A549 (cell line): ENCODE data around the gene DEDD2. TPM values are rescaled to one million over a fixed set of nuclear protein-coding genes. Genes with fewer than 3 reads are reported as not detected.

Experiments
- ATAC-seq, 2 experiments: fragments of 200-7000 bp in 1 of 2; fragments of >200 bp in 1 of 2; cut with Nextera tagmentation in 1 of 2; cut with Tn5 transposase in 1 of 2; 3 replicates each; pipeline versions ENCODE4 v1.8.0 to v1.9.1; 2018 to 2020; ENCODE audit warnings: mild to moderate bottlenecking in 1 of 2, moderate library complexity in 1 of 2
- CTCF ChIA-PET: fragments of 300-600 bp; sonication (Branson Sonifier 250); formaldehyde crosslinking; extraction: SDS; loops from one replicate; lab custom pipeline; 2021; ENCODE audit warnings: antibody characterized with exemption, inconsistent platforms; lab: Yijun Ruan, JAX
- POLR2A ChIA-PET: fragments of 350-600 bp; formaldehyde crosslinking; extraction: SDS; loops from one replicate; lab custom pipeline; 2021; ENCODE audit warnings: antibody characterized with exemption, inconsistent platforms; lab: Yijun Ruan, JAX
- DNase-seq, 2 experiments: peaks; one replicate each; pipeline versions ENCODE4 v3.0.0 to v3.0.0-alpha.2; 2011 to 2016; ENCODE audit warnings: low read depth in 1 of 2, low spot score in 1 of 2
- FAIRE-seq: peaks from 2 replicates; lab custom pipeline; 2011; peaks lifted over from hg19 to GRCh38; lab: Jason Lieb, UNC
- H3K27ac ChIP-seq, 2 experiments: fragments of >200 bp; sonication (Bioruptor Twin); formaldehyde crosslinking; 3 replicates each; pipeline ENCODE4 v1.5.1; 2016 to 2017
- H3K4me1 ChIP-seq: fragments of >200 bp; sonication (Bioruptor Twin); formaldehyde crosslinking; 3 replicates; pipeline ENCODE4 v1.6.1; 2016
- H3K4me2 ChIP-seq: fragments of >200 bp; sonication (Bioruptor Twin); formaldehyde crosslinking; 3 replicates; pipeline ENCODE4 v1.6.1; 2016
- H3K4me3 ChIP-seq: fragments of >200 bp; sonication (Bioruptor Twin); formaldehyde crosslinking; 3 replicates; pipeline ENCODE4 v1.5.1; 2016
- H3K9me3 ChIP-seq: fragments of >200 bp; sonication (Bioruptor Twin); formaldehyde crosslinking; 3 replicates; pipeline ENCODE4 v1.6.1; 2016
- BHLHE40 ChIP-seq: IDR thresholded peaks from 2 replicates; pipeline ENCODE4 v1.6.1; 2012; ENCODE audit warnings: low read depth, low read length, inconsistent platforms
- CTCF ChIP-seq: fragments of >200 bp; sonication (Bioruptor Twin); formaldehyde crosslinking; IDR thresholded peaks from 3 replicates; pipeline ENCODE4 v1.5.1; 2016
- E2F6 ChIP-seq: IDR thresholded peaks from 2 replicates; pipeline ENCODE4 v1.6.1; 2012; ENCODE audit warnings: low read depth, borderline replicate concordance
- EHMT2 ChIP-seq: fragments of 200-600 bp; sonication (generic); IDR thresholded peaks from 2 replicates; pipeline ENCODE4 v1.6.1; 2016; ENCODE audit warnings: antibody characterized with exemption, low read depth, mild to moderate bottlenecking, moderate library complexity
- ELK1 ChIP-seq: fragments of 150-350 bp; IDR thresholded peaks from 2 replicates; pipeline ENCODE4 v1.6.1; 2014; ENCODE audit warnings: low read depth, mild to moderate bottlenecking, low read length
- FOSB ChIP-seq: fragments of 250-450 bp; sonication (Bioruptor Pico); IDR thresholded peaks from 2 replicates; pipeline ENCODE4 v1.5.0; 2020; ENCODE audit warnings: mild to moderate bottlenecking, moderate library complexity
- HOXB13 ChIP-seq: fragments of 250-450 bp; sonication (Bioruptor Pico); IDR thresholded peaks from 2 replicates; pipeline ENCODE4 v1.5.0; 2020; ENCODE audit warnings: low read depth, mild to moderate bottlenecking, moderate library complexity
- KDM5A ChIP-seq: fragments of 200-600 bp; sonication (generic); IDR thresholded peaks from 2 replicates; pipeline ENCODE4 v1.6.1; 2016; ENCODE audit warnings: antibody characterized with exemption, mild to moderate bottlenecking
- MAFK ChIP-seq: fragments of 450-650 bp; IDR thresholded peaks from 2 replicates; pipeline ENCODE4 v1.6.1; 2014; ENCODE audit not compliant: partially characterized antibody
- MAX ChIP-seq: IDR thresholded peaks from 2 replicates; pipeline ENCODE4 v1.6.1; 2012
- NPAS2 ChIP-seq: fragments of 250-450 bp; sonication (Bioruptor Pico); IDR thresholded peaks from 2 replicates; pipeline ENCODE4 v1.8.0; 2022; ENCODE audit warnings: mild to moderate bottlenecking, moderate library complexity, borderline replicate concordance
- NR3C1 ChIP-seq: fragments of >200 bp; sonication (Bioruptor Twin); formaldehyde crosslinking; IDR thresholded peaks from 3 replicates; pipeline ENCODE4 v1.6.1; 2017
- PHF8 ChIP-seq: fragments of 200-600 bp; sonication (generic); IDR thresholded peaks from 2 replicates; pipeline ENCODE4 v1.6.1; 2016; ENCODE audit warnings: low read depth, mild to moderate bottlenecking, antibody characterized with exemption, moderate library complexity, borderline replicate concordance
- RAD21 ChIP-seq, 2 experiments: fragments of >200 bp in 1 of 2; sonication (Bioruptor Twin) in 1 of 2; formaldehyde crosslinking in 1 of 2; IDR thresholded peaks in 1 of 2; conservative IDR thresholded peaks in 1 of 2; 2 replicates in 1 of 2; 3 replicates in 1 of 2; pipeline ENCODE4 v1.6.1; 2012 to 2018; ENCODE audit warnings: inconsistent platforms in 1 of 2
- SMC3 ChIP-seq: fragments of >200 bp; sonication (Bioruptor Twin); formaldehyde crosslinking; IDR thresholded peaks from 3 replicates; pipeline ENCODE4 v1.6.1; 2018; ENCODE audit warnings: inconsistent platforms
- ZFP36 ChIP-seq: fragments of 450-650 bp; IDR thresholded peaks from 2 replicates; pipeline ENCODE4 v1.6.1; 2014; ENCODE audit warnings: borderline replicate concordance; ENCODE audit not compliant: partially characterized antibody
- WGBS: methylation state at CpG from one replicate; pipeline ENCODE4 v1.1.6; 2017; ENCODE audit errors: missing lambda C conversion rate; 5-methylcytosine and 5-hydroxymethylcytosine counted together
- polyA plus RNA-seq, 4 experiments: library from polyadenylated mRNA; depleted of rRNA in 3 of 4; stranded (reverse); fragments of >200 nt; fragmentation: RNase III in 1 of 4; extraction: RNeasy Plus Mini Kit Qiagen cat#74134 plus additional on column Dnase treatment in 1 of 4; gene quantifications; 2 replicates in 3 of 4; 3 replicates in 1 of 4; pipeline ENCODE4 v1.2.3, GENCODE V29; 2011 to 2017

Gene DEDD2
- polyA plus RNA-seq, 2 of the 4 experiments (the other 2 are of a cell fraction) = 30.8 to 54.1 TPM

GRCh38 chr19:42185277-42185676 lies 32.2 kb downstream of the DEDD2 start:
- POLR2A ChIA-PET = no interaction called here
- FAIRE-seq (peak; percentile 54), DNase-seq (no peak), ATAC-seq (no peak)
- Histone ChIP-seq H3K4me2 (no peak overlapping the region), H3K27ac (no peak overlapping the region), H3K9me3 (no peaks in the 10 kb centered on the region), H3K4me3 (no peak overlapping the region), H3K4me1 (no peaks in the 10 kb centered on the region)
- CTCF ChIA-PET = interaction anchor here (0.5 to 14.9 kb wide), 35 partner anchors 10 to 511 kb away, joined by 3 to 323 read pairs (median 5); partner anchors contain the start of genes DEDD2 and POU2F2
- no peak for TF ChIP-seq ZFP36
- no peak for TF ChIP-seq RAD21 (conservative IDR thresholded peaks at IDR 0.05 in 1 of 2, IDR thresholded peaks at IDR 0.05 in 1 of 2)
- TF ChIP-seq MAFK = peak; percentile 83

GRCh38 chr19:42184401-42184861 lies 33.0 kb downstream of the DEDD2 start:
- H3K4me3 ChIP-seq = no peak overlapping the region
- TF ChIP-seq EHMT2 = no peak
- TF ChIP-seq E2F6 = no peak
- TF ChIP-seq MAX = peak; percentile 29; the same call in 1 of the 2 replicates
- peak; percentile 94 to 98 for TF ChIP-seq RAD21 (conservative IDR thresholded peaks at IDR 0.05 in 1 of 2, IDR thresholded peaks at IDR 0.05 in 1 of 2)
- TF ChIP-seq NPAS2 (CRISPR knock-in tag) = no peak
- no peak for TF ChIP-seq NR3C1
- no peak for TF ChIP-seq PHF8
- no peak for TF ChIP-seq BHLHE40
- TF ChIP-seq SMC3 = peak; percentile 98
- TF ChIP-seq CTCF = peak; percentile 99
- TF ChIP-seq KDM5A = no peak
- DNase-seq (peak; percentile 91 to 96), FAIRE-seq (peak; percentile 95), ATAC-seq (peak; percentile 77 to 94)
- no peaks in the 10 kb centered on the region for H3K9me3 ChIP-seq
- WGBS = 0% methylated on average over 1 of the region's 1 CpG
- no peaks in the 10 kb centered on the region for H3K4me1 ChIP-seq
- POLR2A ChIA-PET = no interaction called here
- no peak overlapping the region for H3K4me2 ChIP-seq
- H3K27ac ChIP-seq = no peak overlapping the region
- CTCF ChIA-PET = interaction anchor here (0.6 to 14.9 kb wide), 44 partner anchors 9 to 334 kb away, joined by 3 to 323 read pairs (median 5); partner anchors contain the start of genes DEDD2 and POU2F2

GRCh38 chr19:42178791-42179674 lies 38.4 kb downstream of the DEDD2 start:
- no peak for FAIRE-seq
- Histone ChIP-seq H3K27ac (no peak overlapping the region), H3K4me3 (no peak overlapping the region), H3K4me2 (no peak overlapping the region), H3K9me3 (no peaks in the 10 kb centered on the region), H3K4me1 (peaks cover 12% of the 10 kb centered on the region)
- ATAC-seq = peak; percentile 11 to 42; a peak in 3 of 6 replicates
- POLR2A ChIA-PET = no interaction called here
- DNase-seq = peak; percentile 51 to 87
- CTCF ChIA-PET = interaction anchor here (1.0 to 14.9 kb wide), 6 partner anchors 13 to 98 kb away, joined by 3 to 323 read pairs (median 20); partner anchors contain the start of gene POU2F2
- TF ChIP-seq HOXB13 (CRISPR knock-in tag) (no peak), ELK1 (no peak), FOSB (CRISPR knock-in tag) (no peak), CTCF (peak; percentile 42)
- WGBS = 27% methylated on average over 13 of the region's 13 CpGs
